NCI-H187 treated with DMSO at 0.1 percent for 48 hours (cell line): ENCODE data around the gene FOXP2.

ENCODE experiments used
- DNase-seq: peaks from one replicate; lab custom pipeline; 2025; lab: John Stamatoyannopoulos, UW

FOXP2 gene

DNA sequence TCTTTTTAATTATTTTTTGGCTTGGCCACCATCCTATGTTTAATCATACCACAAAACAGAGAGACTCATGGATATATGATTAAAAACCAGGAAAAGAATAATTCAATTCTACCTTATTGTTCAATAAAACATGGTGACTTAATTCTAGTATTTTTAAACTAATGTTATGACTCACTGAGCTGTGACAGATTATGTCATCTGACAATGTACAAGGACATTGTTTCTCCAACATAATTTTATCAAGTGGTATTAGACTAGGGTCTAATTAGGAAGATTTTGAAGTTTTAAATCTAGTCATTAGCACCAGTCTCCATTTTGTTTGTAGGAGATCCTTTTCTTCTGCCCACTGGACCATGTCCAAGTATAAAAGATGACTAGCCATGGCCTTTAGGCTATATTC is 307.9 kb downstream of the FOXP2 start:
- no peak for DNase-seq

DNA sequence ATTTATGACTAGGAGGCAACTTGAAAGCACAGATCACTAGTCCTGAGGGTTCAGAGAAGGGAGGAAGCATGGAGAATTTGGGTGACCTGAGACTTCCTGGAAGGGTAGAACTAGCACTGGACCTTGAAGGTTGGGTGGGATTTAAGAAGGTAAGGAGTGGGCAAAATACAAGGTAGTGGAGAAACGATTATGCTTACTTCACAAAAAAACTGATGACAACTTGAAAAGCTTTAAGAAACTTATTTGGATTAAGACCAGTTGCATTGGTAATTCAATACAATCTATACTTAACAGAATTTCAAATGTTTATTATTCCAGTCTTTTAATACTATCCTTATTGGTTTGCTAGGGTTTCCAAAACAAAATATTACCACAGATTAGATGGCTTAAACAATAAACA is 308.7 kb downstream of the FOXP2 start:
- no peak for DNase-seq

DNA sequence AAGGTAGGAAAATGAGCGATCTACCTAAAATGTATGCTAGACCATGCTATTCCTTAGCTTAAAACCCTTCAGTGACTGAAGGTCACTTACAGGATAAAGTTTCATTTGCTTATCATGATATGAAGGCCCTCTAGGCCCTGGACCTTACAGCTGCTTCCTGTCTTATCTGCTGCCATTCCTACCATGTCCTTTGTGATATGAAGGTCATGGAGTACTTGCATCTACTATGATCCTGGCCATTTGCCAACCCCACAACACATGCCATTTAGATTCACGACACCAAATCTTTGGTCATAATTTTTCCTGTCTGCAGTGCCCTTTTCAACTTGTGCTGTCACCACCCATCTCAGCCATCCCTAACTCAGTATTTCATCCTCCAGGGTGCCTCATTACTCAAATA is 325.5 kb downstream of the FOXP2 start:
- DNase-seq = no peak

DNA sequence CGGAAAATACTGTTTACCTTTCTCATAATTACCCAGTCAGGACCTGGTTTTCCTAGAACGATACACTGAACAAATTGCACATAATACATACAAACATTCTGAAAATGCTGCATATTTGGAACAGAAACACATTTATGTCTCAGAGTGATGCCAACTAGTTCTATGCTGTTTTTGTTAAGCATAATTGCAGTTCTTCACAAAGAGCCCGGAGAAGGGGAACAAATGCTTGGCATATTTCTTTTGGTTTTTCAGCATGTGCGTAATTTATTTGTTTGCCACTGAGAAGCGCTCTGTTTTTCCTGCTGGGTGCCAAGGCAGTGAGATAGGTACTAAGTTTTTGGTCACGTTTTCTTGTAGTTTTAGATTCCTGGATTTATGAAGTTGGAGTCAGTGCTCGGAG is 326.3 kb downstream of the FOXP2 start:
- no peak for DNase-seq

DNA sequence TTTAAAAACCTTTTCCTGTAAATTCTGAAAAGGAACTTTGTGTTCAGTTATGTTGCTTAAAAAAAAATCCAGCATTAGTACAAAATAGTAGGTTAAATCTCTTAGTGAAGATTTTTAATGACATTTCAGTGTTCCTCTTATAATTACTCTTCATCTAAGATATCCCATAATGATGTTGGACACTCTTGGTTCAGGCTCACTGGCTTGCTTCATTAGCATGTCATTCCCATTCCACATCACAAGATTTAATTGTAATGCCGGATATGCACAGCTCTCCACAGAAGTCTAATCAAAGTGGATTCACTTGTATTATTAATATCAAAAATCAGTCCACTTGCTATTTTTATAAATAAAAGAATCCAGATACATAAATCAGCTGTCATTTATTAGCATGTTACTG is 327.3 kb downstream of the FOXP2 start:
- no peak for DNase-seq
